Activated CD8-positive, alpha-beta T cell treated with anti-CD3 and anti-CD28 coated beads, Interleukin-2, amount 10 ng/mL, durations not matched to agents 7 days and 5 days (primary cell): ENCODE results near the gene PGLYRP3. TPM values are rescaled to one million over a fixed set of nuclear protein-coding genes. Genes with fewer than 3 reads are reported as not detected.

ENCODE experiments used
- ATAC-seq: fragments of 150-1000 bp; cut with Tn5 transposase; one replicate; pipeline ENCODE4 v1.10.0; 2021; ENCODE audit warnings: moderate library complexity
- CTCF ChIA-PET: fragments of 350-600 bp; sonication (Branson Sonifier 250); formaldehyde crosslinking; loops from one replicate; lab custom pipeline; 2021; ENCODE audit warnings: antibody characterized with exemption; lab: Charles Lee
- POLR2A ChIA-PET: fragments of 350-600 bp; sonication (Branson Sonifier 250); formaldehyde crosslinking; loops from one replicate; lab custom pipeline; 2021; ENCODE audit warnings: antibody characterized with exemption; lab: Charles Lee
- DNase-seq: peaks from one replicate; pipeline ENCODE4 v3.0.0-alpha.2; 2020
- H3K27ac Mint-ChIP-seq: one replicate; pipeline ENCODE4 v1.8.0; 2021; ENCODE audit warnings: mild to moderate bottlenecking, mixed read lengths
- H3K27me3 Mint-ChIP-seq: one replicate; pipeline ENCODE4 v1.8.0; 2021; ENCODE audit warnings: low read depth, mixed read lengths
- H3K36me3 Mint-ChIP-seq: one replicate; pipeline ENCODE4 v1.8.0; 2021; ENCODE audit warnings: low read depth, mixed read lengths
- H3K4me1 Mint-ChIP-seq: one replicate; pipeline ENCODE4 v1.8.0; 2021; ENCODE audit warnings: low read depth, mixed read lengths
- H3K4me3 Mint-ChIP-seq: one replicate; pipeline ENCODE4 v1.8.0; 2021; ENCODE audit warnings: mild to moderate bottlenecking, mixed read lengths
- H3K9me3 Mint-ChIP-seq: one replicate; pipeline ENCODE4 v1.8.0; 2022; ENCODE audit warnings: mixed read lengths; ENCODE audit not compliant: insufficient read depth
- total RNA-seq, 2 experiments: library from RNA; stranded (reverse); gene quantifications; one replicate each; pipeline ENCODE4 v1.2.3, GENCODE V29; 2021

PGLYRP3 gene
- total RNA-seq, 2 experiments from 2014 or later, result not detected

- ATAC-seq, result no peak
- peaks cover 10% of the 10 kb centered on the region for H3K27me3 Mint-ChIP-seq
- DNase-seq, result no peak
- no peak overlapping the region for H3K4me3 Mint-ChIP-seq
- no peaks in the 10 kb centered on the region for H3K9me3 Mint-ChIP-seq
- no peaks in the 10 kb centered on the region for H3K36me3 Mint-ChIP-seq
- ChIA-PET POLR2A (no interaction called here), CTCF (interaction anchor here (0.9 to 7.4 kb wide), 12 partner anchors 11 to 247 kb away, joined by 3 to 140 read pairs (median 6); no protein-coding TSS in a partner anchor)
- H3K4me1 Mint-ChIP-seq, result peaks cover 11% of the 10 kb centered on the region
- no peak overlapping the region for H3K27ac Mint-ChIP-seq
Measured at GRCh38 chr1:153356392-153357075, 43.8 kb upstream of the PGLYRP3 start.

- Mint-ChIP-seq H3K4me1 (peaks cover 11% of the 10 kb centered on the region), H3K36me3 (no peaks in the 10 kb centered on the region), H3K9me3 (no peaks in the 10 kb centered on the region), H3K27ac (no peak overlapping the region), H3K4me3 (no peak overlapping the region), H3K27me3 (peaks cover 19% of the 10 kb centered on the region)
- ChIA-PET CTCF (interaction anchor here (0.7 to 7.4 kb wide), 14 partner anchors 9 to 248 kb away, joined by 3 to 140 read pairs (median 6); no protein-coding TSS in a partner anchor), POLR2A (no interaction called here)
- DNase-seq, result peak; percentile 65
- ATAC-seq, result peak; percentile 79
Measured at GRCh38 chr1:153355445-153356071, 42.8 kb upstream of the PGLYRP3 start.

- H3K4me3 Mint-ChIP-seq, result no peak overlapping the region
- H3K27ac Mint-ChIP-seq, result no peak overlapping the region
- DNase-seq (no peak), ATAC-seq (no peak)
- ChIA-PET POLR2A (no interaction called here), CTCF (interaction anchor here (0.8 to 7.4 kb wide), 12 partner anchors 9 to 144 kb away, joined by 3 to 140 read pairs (median 7); no protein-coding TSS in a partner anchor)
- H3K36me3 Mint-ChIP-seq, result no peaks in the 10 kb centered on the region
- peaks cover 24% of the 10 kb centered on the region for H3K27me3 Mint-ChIP-seq
- H3K4me1 Mint-ChIP-seq, result peaks cover 11% of the 10 kb centered on the region
- no peaks in the 10 kb centered on the region for H3K9me3 Mint-ChIP-seq
Measured at GRCh38 chr1:153354515-153355193, 41.9 kb upstream of the PGLYRP3 start.

- CTCF ChIA-PET, result interaction anchor here (0.8 to 7.4 kb wide), 16 partner anchors 8 to 281 kb away, joined by 3 to 140 read pairs (median 4); partner anchors contain the start of gene CHTOP
- Mint-ChIP-seq H3K9me3 (no peaks in the 10 kb centered on the region), H3K27me3 (peaks cover 28% of the 10 kb centered on the region), H3K27ac (no peak overlapping the region), H3K4me1 (peaks cover 11% of the 10 kb centered on the region), H3K4me3 (no peak overlapping the region), H3K36me3 (no peaks in the 10 kb centered on the region)
- POLR2A ChIA-PET, result interaction anchor here (0.7 kb wide), 1 partner anchor 191 kb away, joined by 3 read pairs; no protein-coding TSS in a partner anchor
- DNase-seq (no peak), ATAC-seq (no peak)
Measured at GRCh38 chr1:153353226-153353947, 40.6 kb upstream of the PGLYRP3 start.

GRCh38 chr1:153352523-153352922 lies 39.8 kb upstream of the PGLYRP3 start:
- peaks cover 33% of the 10 kb centered on the region for H3K27me3 Mint-ChIP-seq
- H3K36me3 Mint-ChIP-seq, result no peaks in the 10 kb centered on the region
- ChIA-PET POLR2A (interaction anchor here (0.7 kb wide), 1 partner anchor 192 kb away, joined by 3 read pairs; no protein-coding TSS in a partner anchor), CTCF (interaction anchor here (0.7 to 7.4 kb wide), 17 partner anchors 9 to 281 kb away, joined by 3 to 140 read pairs (median 4); partner anchors contain the start of gene CHTOP)
- H3K4me1 Mint-ChIP-seq, result peaks cover 5% of the 10 kb centered on the region
- no peak overlapping the region for H3K4me3 Mint-ChIP-seq
- H3K9me3 Mint-ChIP-seq, result no peaks in the 10 kb centered on the region
- H3K27ac Mint-ChIP-seq, result no peak overlapping the region
- DNase-seq, result peak; percentile 78
- ATAC-seq, result peak; percentile 68

- Mint-ChIP-seq H3K27me3 (peaks cover 41% of the 10 kb centered on the region), H3K4me3 (no peak overlapping the region), H3K9me3 (no peaks in the 10 kb centered on the region), H3K27ac (no peak overlapping the region), H3K4me1 (peaks cover 13% of the 10 kb centered on the region), H3K36me3 (no peaks in the 10 kb centered on the region)
- DNase-seq (peak; percentile 7), ATAC-seq (no peak)
- POLR2A ChIA-PET, result no interaction called here
- CTCF ChIA-PET, result interaction anchor here (1.0 to 7.4 kb wide), 2 partner anchors 144 kb away, joined by 4 to 140 read pairs; no protein-coding TSS in a partner anchor
Measured at GRCh38 chr1:153350321-153350957, 37.7 kb upstream of the PGLYRP3 start.

- no peak overlapping the region for H3K4me3 Mint-ChIP-seq
- peaks cover 20% of the 10 kb centered on the region for H3K4me1 Mint-ChIP-seq
- H3K36me3 Mint-ChIP-seq, result no peaks in the 10 kb centered on the region
- DNase-seq (peak; percentile 17), ATAC-seq (no peak)
- CTCF ChIA-PET, result interaction anchor here (0.6 to 1.0 kb wide), 2 partner anchors 14 to 145 kb away, joined by 3 to 4 read pairs; no protein-coding TSS in a partner anchor
- POLR2A ChIA-PET, result no interaction called here
- H3K9me3 Mint-ChIP-seq, result no peaks in the 10 kb centered on the region
- no peak overlapping the region for H3K27ac Mint-ChIP-seq
- H3K27me3 Mint-ChIP-seq, result peaks cover 44% of the 10 kb centered on the region
Measured at GRCh38 chr1:153349363-153350320, 36.9 kb upstream of the PGLYRP3 start.

- H3K27me3 Mint-ChIP-seq, result peaks cover 50% of the 10 kb centered on the region
- peaks cover 28% of the 10 kb centered on the region for H3K4me1 Mint-ChIP-seq
- no peak within 1 kb of the TSS for H3K27ac Mint-ChIP-seq
- H3K36me3 Mint-ChIP-seq, result no peaks in the 10 kb centered on the region
- peak; percentile 11 for DNase-seq
- ChIA-PET CTCF (interaction anchor here (0.6 to 1.0 kb wide), 2 partner anchors 13 to 146 kb away, joined by 3 to 4 read pairs; no protein-coding TSS in a partner anchor), POLR2A (no interaction called here)
- ATAC-seq, result no peak
- no peaks in the 10 kb centered on the region for H3K9me3 Mint-ChIP-seq
- no peak within 1 kb of the TSS for H3K4me3 Mint-ChIP-seq
Measured at GRCh38 chr1:153348511-153349362, 36.0 kb upstream of the PGLYRP3 start, which contains the start of gene PGLYRP4. TSS of gene PGLYRP4 (minus strand) at chr1:153348841. CDS start at chr1:153347932, 909 bp downstream.

GRCh38 chr1:153347856-153348255 lies 35.1 kb upstream of the PGLYRP3 start:
- no peak for ATAC-seq
- Mint-ChIP-seq H3K36me3 (no peaks in the 10 kb centered on the region), H3K27me3 (peaks cover 51% of the 10 kb centered on the region), H3K9me3 (no peaks in the 10 kb centered on the region), H3K4me3 (no peak overlapping the region), H3K27ac (no peak overlapping the region), H3K4me1 (peaks cover 31% of the 10 kb centered on the region)
- POLR2A ChIA-PET, result no interaction called here
- CTCF ChIA-PET, result interaction anchor here (1.0 kb wide), 1 partner anchor 147 kb away, joined by 4 read pairs; no protein-coding TSS in a partner anchor
- peak; percentile 16 for DNase-seq
